ENCODE measurements around the gene GNAI3. TPM values are rescaled to one million over a fixed set of nuclear protein-coding genes. Genes with fewer than 3 reads are reported as not detected.
A peak's percentile ranks its signal among the peaks of the same experiment; 100 is the strongest.

The GNAI3 gene
- total RNA-seq, 6 experiments from 2014 or later, result 10.6 to 11.7 (median 11.2) TPM

- no peaks in the 10 kb centered on the region for H3K9me3 Mint-ChIP-seq
- no peak overlapping the region for H3K4me3 Mint-ChIP-seq
- no peak for DNase-seq
- peaks cover 1% of the 10 kb centered on the region; the same call in 1 of the 2 replicates for H3K27me3 Mint-ChIP-seq (ENCODE audit: insufficient read depth)
- H3K4me1 Mint-ChIP-seq (ENCODE audit: low read depth), result peaks cover 52% of the 10 kb centered on the region
- TF ChIP-seq CTCF (IDR thresholded peaks at IDR 0.05), result no peak
- H3K27ac Mint-ChIP-seq, result no peak overlapping the region
- peaks cover 5% of the 10 kb centered on the region for H3K36me3 Mint-ChIP-seq (ENCODE audit: low read depth)
Measured at GRCh38 chr1:109567877-109568672, 19.7 kb downstream of the GNAI3 start.

- Mint-ChIP-seq H3K27ac (no peak overlapping the region), H3K4me3 (no peak overlapping the region), H3K36me3 (ENCODE audit: low read depth) (peaks cover 5% of the 10 kb centered on the region), H3K9me3 (no peaks in the 10 kb centered on the region), H3K4me1 (ENCODE audit: low read depth) (peaks cover 49% of the 10 kb centered on the region), H3K27me3 (ENCODE audit: insufficient read depth) (peaks cover 1% of the 10 kb centered on the region; the same call in 1 of the 2 replicates)
- no peak for TF ChIP-seq CTCF (IDR thresholded peaks at IDR 0.05)
- DNase-seq, result no peak
Measured at GRCh38 chr1:109569323-109569722, 20.9 kb downstream of the GNAI3 start.

- Mint-ChIP-seq H3K4me1 (ENCODE audit: low read depth) (peaks cover 40% of the 10 kb centered on the region), H3K36me3 (ENCODE audit: low read depth) (peaks cover 5% of the 10 kb centered on the region; the same call in 1 of the 2 replicates), H3K27ac (no peak overlapping the region), H3K27me3 (ENCODE audit: insufficient read depth) (peaks cover 1% of the 10 kb centered on the region; the same call in 1 of the 2 replicates), H3K9me3 (no peaks in the 10 kb centered on the region), H3K4me3 (no peak overlapping the region)
- no peak for TF ChIP-seq CTCF (IDR thresholded peaks at IDR 0.05)
- DNase-seq, result no peak
Measured at GRCh38 chr1:109570414-109570813, 22.0 kb downstream of the GNAI3 start.

DNA sequence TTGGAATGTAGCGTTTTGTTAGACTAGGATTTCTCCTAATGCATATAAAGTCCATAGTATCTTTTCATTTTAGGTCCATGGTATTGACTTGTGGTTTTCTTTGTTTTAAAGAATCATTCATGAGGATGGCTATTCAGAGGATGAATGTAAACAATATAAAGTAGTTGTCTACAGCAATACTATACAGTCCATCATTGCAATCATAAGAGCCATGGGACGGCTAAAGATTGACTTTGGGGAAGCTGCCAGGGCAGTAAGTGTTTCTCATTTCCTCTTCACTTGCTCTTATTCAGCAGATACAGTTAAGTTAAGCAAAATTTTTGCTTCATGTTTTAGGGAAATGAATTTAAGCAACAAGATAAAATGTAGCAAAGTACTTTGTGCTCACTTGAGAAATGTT, 25.4 kb downstream of the GNAI3 start:
- DNase-seq, result no peak

GRCh38 chr1:109578947-109579443, 30.6 kb downstream of the GNAI3 start:
- Mint-ChIP-seq H3K4me3 (no peak overlapping the region), H3K27ac (peak overlapping the region; percentile 80), H3K36me3 (ENCODE audit: low read depth) (peaks cover 28% of the 10 kb centered on the region), H3K4me1 (ENCODE audit: low read depth) (peaks cover 18% of the 10 kb centered on the region), H3K27me3 (ENCODE audit: insufficient read depth) (no peaks in the 10 kb centered on the region), H3K9me3 (no peaks in the 10 kb centered on the region)
- no peak for TF ChIP-seq CTCF (IDR thresholded peaks at IDR 0.05)
- no peak for DNase-seq

More for the DNA sequence above, 25.4 kb downstream of the GNAI3 start:
- Mint-ChIP-seq H3K4me1 (ENCODE audit: low read depth) (peaks cover 28% of the 10 kb centered on the region), H3K27ac (no peak overlapping the region; the same call in 1 of the 2 replicates), H3K4me3 (no peak overlapping the region), H3K36me3 (ENCODE audit: low read depth) (peaks cover 17% of the 10 kb centered on the region), H3K27me3 (ENCODE audit: insufficient read depth) (peaks cover 1% of the 10 kb centered on the region; the same call in 1 of the 2 replicates), H3K9me3 (no peaks in the 10 kb centered on the region)
- no peak for TF ChIP-seq CTCF (IDR thresholded peaks at IDR 0.05)

All from HFFc6 (cell line).